ENCODE results near the gene TRIM25. TPM values are rescaled to one million over a fixed set of nuclear protein-coding genes. Genes with fewer than 3 reads are reported as not detected.

Gene TRIM25
- total RNA-seq, 4 donors from 2014 or later, result 25.4 to 38.6 (median 34.6) TPM

DNA sequence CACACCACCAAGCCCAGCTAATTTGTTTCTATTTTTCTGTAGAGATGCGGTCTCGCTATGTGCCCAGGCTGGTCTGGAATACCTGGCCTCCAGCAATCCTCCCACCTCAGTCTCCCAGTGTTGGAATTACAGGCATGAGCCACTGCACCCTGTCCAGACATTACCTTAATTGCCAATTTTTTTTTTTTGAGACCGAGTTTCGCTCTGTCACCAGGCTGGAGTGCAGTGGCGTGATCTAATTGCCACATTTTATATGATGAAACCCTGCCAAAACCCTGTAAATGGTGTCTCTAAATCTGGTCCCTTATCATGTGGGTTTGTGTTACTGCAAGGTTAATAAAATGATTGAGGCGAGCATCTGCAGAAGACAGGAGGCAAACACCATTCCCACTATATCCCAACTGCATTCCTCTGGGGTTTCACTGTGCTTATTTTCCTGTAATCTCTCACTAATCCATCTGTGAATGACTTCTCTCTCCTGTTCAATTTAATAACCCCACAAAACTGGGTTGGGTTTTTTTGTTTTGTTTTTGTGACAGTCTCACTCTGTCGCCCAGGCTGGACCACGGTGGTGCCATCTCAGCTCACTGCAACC is 19.4 kb upstream of the TRIM25 start:
- intact Hi-C loops (cut with DNase I), result no loop called here
- H3K27me3 ChIP-seq, result no peaks in the 10 kb centered on the region
- H3K4me1 ChIP-seq, result peaks cover 7 to 21% (median 17%) of the 10 kb centered on the region in 3 donors
- peaks cover 0 to 12% (median 0%) of the 10 kb centered on the region in 3 donors for H3K9me3 ChIP-seq
- no peak overlapping the region for H3K27ac ChIP-seq
- no peak overlapping the region for H3K4me3 ChIP-seq
- 95 to 98% methylated on average over 7 to 8 of the region's 8 CpGs for WGBS, 2 donors
- TF ChIP-seq, protein P1, sequence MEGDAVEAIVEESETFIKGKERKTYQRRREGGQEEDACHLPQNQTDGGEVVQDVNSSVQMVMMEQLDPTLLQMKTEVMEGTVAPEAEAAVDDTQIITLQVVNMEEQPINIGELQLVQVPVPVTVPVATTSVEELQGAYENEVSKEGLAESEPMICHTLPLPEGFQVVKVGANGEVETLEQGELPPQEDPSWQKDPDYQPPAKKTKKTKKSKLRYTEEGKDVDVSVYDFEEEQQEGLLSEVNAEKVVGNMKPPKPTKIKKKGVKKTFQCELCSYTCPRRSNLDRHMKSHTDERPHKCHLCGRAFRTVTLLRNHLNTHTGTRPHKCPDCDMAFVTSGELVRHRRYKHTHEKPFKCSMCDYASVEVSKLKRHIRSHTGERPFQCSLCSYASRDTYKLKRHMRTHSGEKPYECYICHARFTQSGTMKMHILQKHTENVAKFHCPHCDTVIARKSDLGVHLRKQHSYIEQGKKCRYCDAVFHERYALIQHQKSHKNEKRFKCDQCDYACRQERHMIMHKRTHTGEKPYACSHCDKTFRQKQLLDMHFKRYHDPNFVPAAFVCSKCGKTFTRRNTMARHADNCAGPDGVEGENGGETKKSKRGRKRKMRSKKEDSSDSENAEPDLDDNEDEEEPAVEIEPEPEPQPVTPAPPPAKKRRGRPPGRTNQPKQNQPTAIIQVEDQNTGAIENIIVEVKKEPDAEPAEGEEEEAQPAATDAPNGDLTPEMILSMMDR (IDR thresholded peaks at IDR 0.05), result no peak
- no peak for TF ChIP-seq POLR2A (IDR thresholded peaks at IDR 0.05)
- H3K36me3 ChIP-seq, result peaks cover 0 to 46% (median 0%) of the 10 kb centered on the region in 3 donors
- DNase-seq, result no peak

DNA sequence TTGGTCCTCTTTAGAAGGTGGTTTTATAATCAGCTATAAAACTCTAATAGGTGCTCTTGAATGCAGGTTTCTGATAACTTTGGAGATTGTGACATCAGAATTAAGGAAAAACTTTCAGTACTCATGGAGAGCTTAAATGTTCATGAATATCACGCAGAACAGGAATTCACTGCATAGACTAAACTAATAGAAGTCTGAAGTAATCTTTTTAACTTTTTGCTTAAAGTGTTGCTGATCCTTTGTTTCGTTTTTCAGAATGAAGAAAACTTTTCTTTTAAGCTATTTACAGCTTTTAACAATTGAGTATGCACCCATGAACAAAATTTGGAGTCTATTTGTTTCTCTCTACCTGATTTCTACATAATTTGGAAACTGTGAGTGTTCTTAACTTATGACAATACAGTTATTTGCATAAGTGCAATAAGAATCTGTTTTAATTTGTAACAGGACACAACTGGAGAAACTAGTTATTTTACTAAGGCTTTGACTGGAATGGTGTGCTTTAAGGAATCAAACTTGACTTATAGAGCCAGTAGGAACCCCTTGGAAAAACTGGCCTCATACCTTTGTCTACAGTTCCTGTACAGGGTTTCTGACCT is 17.0 kb upstream of the TRIM25 start:
- Histone ChIP-seq H3K4me1 (peaks cover 0 to 8% (median 0%) of the 10 kb centered on the region in 3 donors), H3K27me3 (no peaks in the 10 kb centered on the region), H3K9me3 (peaks cover 0 to 12% (median 0%) of the 10 kb centered on the region in 3 donors), H3K27ac (no peak overlapping the region), H3K4me3 (no peak overlapping the region), H3K36me3 (peaks cover 0 to 25% (median 0%) of the 10 kb centered on the region in 3 donors)
- 87 to 94% methylated on average over 2 of the region's 2 CpGs for WGBS, 2 donors
- no peak for TF ChIP-seq POLR2A (IDR thresholded peaks at IDR 0.05)
- TF ChIP-seq, protein P1 (IDR thresholded peaks at IDR 0.05), result no peak
- intact Hi-C loops (cut with DNase I), result no loop called here
- DNase-seq, result no peak

DNA sequence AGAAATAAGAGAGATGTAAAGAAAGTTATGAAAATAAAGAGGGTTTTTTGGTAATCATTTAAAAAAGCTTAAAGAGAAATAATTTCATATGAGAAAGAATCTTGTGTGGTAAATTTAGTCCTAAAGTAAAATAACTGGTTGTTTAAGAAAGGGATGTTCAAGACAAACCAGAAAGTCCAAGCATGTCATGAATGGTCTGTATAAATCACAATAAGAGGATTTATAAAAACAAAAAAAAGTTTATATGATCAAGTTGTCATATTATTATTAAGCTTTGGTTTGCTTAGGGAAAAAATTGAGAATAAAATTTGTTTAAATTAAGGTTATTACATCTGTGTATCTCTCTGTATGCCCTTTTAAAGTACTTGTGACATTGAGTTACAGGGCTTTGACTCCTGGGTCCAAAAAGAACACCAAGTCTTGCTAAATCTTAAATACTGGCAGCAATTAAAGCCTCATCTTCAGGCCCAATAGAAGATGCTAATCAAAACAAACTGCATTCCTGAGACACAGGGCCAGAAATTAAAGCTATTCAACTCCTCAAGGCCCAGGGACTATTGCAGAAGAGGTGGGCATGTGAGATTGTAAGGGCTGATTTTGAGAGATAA is 15.6 kb upstream of the TRIM25 start:
- no peak overlapping the region for H3K4me3 ChIP-seq
- no peak for TF ChIP-seq POLR2A (IDR thresholded peaks at IDR 0.05)
- TF ChIP-seq, protein P1 (IDR thresholded peaks at IDR 0.05), result no peak
- H3K4me1 ChIP-seq, result peaks cover 0 to 8% (median 0%) of the 10 kb centered on the region in 3 donors
- H3K9me3 ChIP-seq, result peaks cover 0 to 12% (median 0%) of the 10 kb centered on the region in 3 donors
- H3K27ac ChIP-seq, result no peak overlapping the region
- H3K36me3 ChIP-seq, result peaks cover 0 to 11% (median 0%) of the 10 kb centered on the region in 3 donors
- H3K27me3 ChIP-seq, result no peaks in the 10 kb centered on the region
- DNase-seq, result no peak
- intact Hi-C loops (cut with DNase I), result no loop called here

DNA sequence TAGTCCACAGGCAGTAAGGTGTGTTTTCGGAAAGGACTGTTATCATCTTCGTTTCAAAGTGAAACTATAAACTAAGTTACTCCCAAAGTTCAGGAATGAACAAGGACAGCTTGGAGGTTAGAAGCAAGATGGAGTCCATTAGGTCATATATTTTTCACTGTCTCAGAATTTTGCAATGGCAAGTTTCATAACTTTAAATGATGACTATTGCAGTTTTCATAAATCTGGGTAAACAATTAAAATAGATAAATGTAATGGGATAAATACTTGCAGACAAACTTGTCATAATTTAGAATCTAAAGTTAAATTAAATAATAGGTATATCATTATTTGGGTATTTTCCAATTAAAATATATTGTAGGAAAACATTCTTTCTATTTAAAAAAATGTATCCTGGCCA is 14.7 kb upstream of the TRIM25 start:
- Histone ChIP-seq H3K36me3 (peaks cover 0 to 2% (median 0%) of the 10 kb centered on the region in 3 donors), H3K9me3 (peaks cover 0 to 12% (median 0%) of the 10 kb centered on the region in 3 donors), H3K27ac (no peak overlapping the region), H3K4me3 (no peak overlapping the region), H3K4me1 (peaks cover 0 to 8% (median 0%) of the 10 kb centered on the region in 3 donors), H3K27me3 (no peaks in the 10 kb centered on the region)
- WGBS, 2 donors, result 88 to 94% methylated on average over 2 of the region's 2 CpGs
- intact Hi-C loops (cut with DNase I), result no loop called here
- no peak for TF ChIP-seq POLR2A (IDR thresholded peaks at IDR 0.05)
- TF ChIP-seq, protein P1 (IDR thresholded peaks at IDR 0.05), result no peak
- no peak for DNase-seq

DNA sequence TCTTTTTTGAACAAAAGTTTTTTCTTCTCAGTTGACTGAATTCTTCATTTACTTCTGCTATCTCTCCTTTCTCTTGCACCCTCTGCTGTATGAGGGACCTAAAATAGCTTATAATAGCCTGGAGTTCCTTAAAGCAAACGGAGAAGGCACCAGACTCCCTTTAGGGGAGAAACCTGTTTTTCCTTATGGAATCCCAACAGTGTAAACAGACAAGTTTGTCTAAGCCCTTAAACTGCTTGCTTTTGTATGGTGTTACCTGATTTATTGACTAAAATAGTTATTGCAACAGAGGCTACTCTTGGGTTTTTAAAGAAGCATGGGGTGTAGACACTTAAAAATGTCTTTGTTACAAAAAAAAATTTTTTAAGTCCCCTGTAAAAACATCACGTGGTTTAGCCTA is 12.9 kb upstream of the TRIM25 start:
- TF ChIP-seq, protein P1 (IDR thresholded peaks at IDR 0.05), result no peak
- TF ChIP-seq POLR2A (IDR thresholded peaks at IDR 0.05), result no peak
- DNase-seq, result no peak
- intact Hi-C loops (cut with DNase I), result no loop called here
- no peak overlapping the region for H3K4me3 ChIP-seq
- WGBS, 2 donors, result 55 to 60% methylated on average over 2 of the region's 2 CpGs
- H3K36me3 ChIP-seq, result no peaks in the 10 kb centered on the region
- peaks cover 0 to 8% (median 0%) of the 10 kb centered on the region in 3 donors for H3K4me1 ChIP-seq
- H3K9me3 ChIP-seq, result peaks cover 0 to 12% (median 0%) of the 10 kb centered on the region in 3 donors
- H3K27ac ChIP-seq, result no peak overlapping the region
- H3K27me3 ChIP-seq, result no peaks in the 10 kb centered on the region
